Esophagus squamous epithelium (tissue), 5 donors: ENCODE results near the gene INPP4B. TPM values are rescaled to one million over a fixed set of nuclear protein-coding genes. Genes with fewer than 3 reads are reported as not detected.

ENCODE experiments used
- DNase-seq: peaks from one replicate; lab custom pipeline; 2025; lab: John Stamatoyannopoulos, UW
- H3K27ac ChIP-seq, 4 donors: fragments of 200-600 bp; sonication (generic); one replicate each; pipeline ENCODE4 v1.5.1; 2016 to 2019; ENCODE audit warnings: mild to moderate bottlenecking in 1 of 4
- H3K27me3 ChIP-seq, 4 donors: fragments of 200-600 bp; sonication (generic); 1 replicate in 3 of 4; 2 replicates in 1 of 4; pipeline versions ENCODE4 v1.5.1 to v1.6.0; 2017 to 2021; ENCODE audit warnings: antibody characterized with exemption in 1 of 4
- H3K36me3 ChIP-seq, 3 donors: fragments of 200-600 bp; sonication (generic); one replicate each; pipeline ENCODE4 v1.5.1; 2016 to 2019
- H3K4me1 ChIP-seq, 3 donors: fragments of 200-600 bp; sonication (generic); one replicate each; pipeline ENCODE4 v1.5.1; 2017 to 2019
- H3K4me3 ChIP-seq, 4 donors: fragments of 200-600 bp; sonication (generic); 1 replicate in 3 of 4; 2 replicates in 1 of 4; pipeline ENCODE4 v1.5.1; 2016 to 2019; ENCODE audit warnings: mild to moderate bottlenecking in 2 of 4, moderate library complexity in 1 of 4
- H3K9me3 ChIP-seq, 3 donors: fragments of 200-600 bp; sonication (generic); one replicate each; pipeline ENCODE4 v1.5.1; 2016 to 2019
- POLR2A ChIP-seq, 4 donors: fragments of 450-650 bp; IDR thresholded peaks; one replicate each; pipeline ENCODE4 v1.6.1; 2017; ENCODE audit warnings: antibody characterized with exemption in 4 of 4, mild to moderate bottlenecking in 4 of 4, moderate library complexity in 3 of 4
- WGBS, 2 donors: methylation state at CpG; one replicate each; pipeline ENCODE4 v1.1.5; 2018; 5-methylcytosine and 5-hydroxymethylcytosine counted together
- intact Hi-C: fragments of 100-400 bp; cut with DNase I; formaldehyde crosslinking; loops from one replicate; pipeline ENCODE4 v1.15.0; 2022
- total RNA-seq, 4 donors: library from RNA; depleted of rRNA; stranded (reverse); fragments of >200 nt; gene quantifications; one replicate each; pipeline ENCODE4 v1.1.0, GENCODE V29; 2016
- TF ChIP-seq, protein P1 (sequence below), 6 experiments: fragments of 450-650 bp in 4 of 6; fragments of 200-600 bp in 2 of 6; sonication (generic) in 2 of 6; IDR thresholded peaks; one replicate each; pipeline ENCODE4 v1.5.1; 2016 to 2019; ENCODE audit warnings: antibody characterized with exemption in 6 of 6, mild to moderate bottlenecking in 4 of 6, moderate library complexity in 4 of 6
- donor health status: DM: yes; HTN: yes; CAD: no.

Gene INPP4B
- total RNA-seq, 4 donors from 2014 or later, result 14.3 to 49.7 (median 21.3) TPM

DNA sequence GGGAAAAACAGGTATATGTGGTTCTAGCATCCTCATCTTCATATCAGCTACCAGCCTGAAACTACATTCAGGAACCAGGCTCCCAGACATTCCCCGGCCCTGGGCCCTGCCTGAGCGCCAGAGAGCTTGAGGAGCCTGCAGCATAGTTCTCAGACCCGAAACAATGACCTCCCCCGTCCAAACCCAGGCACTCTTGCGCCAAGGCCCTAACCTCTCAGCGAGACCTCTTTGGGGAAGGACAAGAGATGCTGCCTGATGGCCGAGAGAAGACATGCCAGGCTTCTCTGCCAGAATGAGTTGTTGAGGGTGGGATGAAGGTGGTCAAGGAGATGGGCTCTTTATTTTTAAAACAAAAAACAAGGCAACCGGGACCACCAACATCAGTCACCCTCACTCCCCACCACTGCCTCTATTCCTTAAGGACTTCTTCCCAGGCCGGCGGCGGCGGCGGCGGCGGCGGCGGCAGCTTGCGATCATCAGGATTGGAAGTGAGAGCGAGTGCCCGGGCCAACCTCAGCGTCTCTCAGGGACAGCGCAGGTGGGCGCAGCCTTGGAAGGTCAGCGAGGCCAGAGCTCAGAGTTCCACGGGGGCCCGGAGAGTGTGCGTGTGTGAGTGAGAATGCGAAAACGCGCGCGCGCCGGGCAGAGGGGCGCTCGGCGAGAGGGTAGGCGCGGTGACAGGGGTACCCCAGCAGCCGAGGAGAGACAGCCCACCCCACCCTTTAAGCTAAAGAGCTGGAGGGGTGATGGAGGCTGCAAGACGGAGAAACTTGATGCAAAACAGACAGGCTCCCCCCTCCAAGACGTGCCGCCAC is 601 bp downstream of the INPP4B start:
- no peak for DNase-seq
- Histone ChIP-seq H3K27ac (peak overlapping the region; percentile 35 to 81 (median 69)), H3K36me3 (no peaks in the 10 kb centered on the region), H3K9me3 (no peaks in the 10 kb centered on the region), H3K4me1 (peaks cover 5 to 27% (median 15%) of the 10 kb centered on the region in 3 donors), H3K4me3 (peak overlapping the region; percentile 39 to 72 (median 60)), H3K27me3 (peaks cover 0 to 36% (median 0%) of the 10 kb centered on the region in 4 donors)
- intact Hi-C loops, result loop anchor here (10.0 kb wide), 3 partner anchors 491 to 1691 kb away; no protein-coding TSS in a partner anchor
- 6 to 20% methylated on average over 5 to 18 of the region's 43 CpGs for WGBS, 2 donors
- no peak for TF ChIP-seq POLR2A (IDR thresholded peaks at IDR 0.05)
- TF ChIP-seq, protein P1, sequence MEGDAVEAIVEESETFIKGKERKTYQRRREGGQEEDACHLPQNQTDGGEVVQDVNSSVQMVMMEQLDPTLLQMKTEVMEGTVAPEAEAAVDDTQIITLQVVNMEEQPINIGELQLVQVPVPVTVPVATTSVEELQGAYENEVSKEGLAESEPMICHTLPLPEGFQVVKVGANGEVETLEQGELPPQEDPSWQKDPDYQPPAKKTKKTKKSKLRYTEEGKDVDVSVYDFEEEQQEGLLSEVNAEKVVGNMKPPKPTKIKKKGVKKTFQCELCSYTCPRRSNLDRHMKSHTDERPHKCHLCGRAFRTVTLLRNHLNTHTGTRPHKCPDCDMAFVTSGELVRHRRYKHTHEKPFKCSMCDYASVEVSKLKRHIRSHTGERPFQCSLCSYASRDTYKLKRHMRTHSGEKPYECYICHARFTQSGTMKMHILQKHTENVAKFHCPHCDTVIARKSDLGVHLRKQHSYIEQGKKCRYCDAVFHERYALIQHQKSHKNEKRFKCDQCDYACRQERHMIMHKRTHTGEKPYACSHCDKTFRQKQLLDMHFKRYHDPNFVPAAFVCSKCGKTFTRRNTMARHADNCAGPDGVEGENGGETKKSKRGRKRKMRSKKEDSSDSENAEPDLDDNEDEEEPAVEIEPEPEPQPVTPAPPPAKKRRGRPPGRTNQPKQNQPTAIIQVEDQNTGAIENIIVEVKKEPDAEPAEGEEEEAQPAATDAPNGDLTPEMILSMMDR (IDR thresholded peaks at IDR 0.05), result no peak

DNA sequence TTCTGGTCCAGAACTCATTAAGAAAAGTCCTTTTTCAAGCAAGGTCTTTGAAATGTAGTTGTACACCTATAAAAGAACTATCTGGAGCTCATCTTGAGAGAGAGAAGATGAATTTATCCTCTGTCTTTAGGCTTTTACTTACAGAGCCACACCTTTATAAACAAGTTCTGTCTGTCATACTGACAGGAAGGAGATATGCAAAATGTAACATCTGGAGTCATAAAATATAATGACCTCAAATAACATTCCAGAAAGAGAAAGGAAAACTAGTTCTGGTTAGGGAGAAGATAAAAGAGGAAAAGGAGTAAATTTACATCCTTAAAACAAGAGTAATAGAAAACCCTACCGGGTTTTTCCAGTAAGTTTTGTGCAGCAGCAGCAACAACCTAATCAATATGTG is 1.3 kb downstream of the INPP4B start:
- peak overlapping the region in 3 of 4 donors; percentile 9 to 70 (median 68) for H3K27ac ChIP-seq
- no peak for TF ChIP-seq POLR2A (IDR thresholded peaks at IDR 0.05)
- TF ChIP-seq, protein P1 (IDR thresholded peaks at IDR 0.05), result no peak
- intact Hi-C loops, result loop anchor here (10.0 kb wide), 3 partner anchors 490 to 1690 kb away; no protein-coding TSS in a partner anchor
- no peaks in the 10 kb centered on the region for H3K9me3 ChIP-seq
- H3K4me1 ChIP-seq, result peaks cover 5 to 27% (median 15%) of the 10 kb centered on the region in 3 donors
- no peak for DNase-seq
- H3K4me3 ChIP-seq, result peak overlapping the region in 3 of 4 donors; percentile 60 to 72 (median 61)
- H3K36me3 ChIP-seq, result no peaks in the 10 kb centered on the region
- H3K27me3 ChIP-seq, result peaks cover 0 to 36% (median 0%) of the 10 kb centered on the region in 4 donors
- WGBS, 2 donors, result 42 to 69% methylated on average over 1 of the region's 1 CpG

DNA sequence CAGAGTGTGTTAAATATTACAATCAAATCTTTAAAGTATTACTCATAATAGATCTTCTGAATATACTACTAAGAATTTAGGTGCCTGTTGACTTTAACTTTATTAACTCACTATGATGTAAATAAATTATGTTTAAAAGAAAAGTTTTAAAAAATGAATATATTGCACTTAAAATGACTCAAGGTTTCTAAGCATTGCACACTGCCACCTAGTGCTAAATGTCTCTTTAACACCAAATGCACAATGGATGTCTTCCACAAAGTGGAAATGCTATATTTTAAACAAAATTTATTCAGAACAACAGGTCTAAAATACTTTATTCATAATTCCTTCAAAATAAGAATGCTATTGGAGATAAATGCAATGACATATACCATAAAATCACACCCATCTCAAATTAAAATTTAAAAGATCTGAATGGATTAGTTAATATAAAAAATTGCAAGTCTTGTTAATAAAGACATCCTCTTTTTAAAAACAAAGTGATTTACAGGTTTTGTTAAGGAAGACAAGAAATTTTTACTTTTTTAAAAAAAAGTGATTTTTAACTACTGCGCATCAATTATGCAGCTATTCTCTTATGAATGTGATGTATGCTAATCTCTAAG is 5.5 kb downstream of the INPP4B start:
- Histone ChIP-seq H3K27ac (no peak overlapping the region), H3K4me1 (peaks cover 0 to 8% (median 2%) of the 10 kb centered on the region in 3 donors), H3K4me3 (no peak overlapping the region), H3K9me3 (no peaks in the 10 kb centered on the region), H3K36me3 (no peaks in the 10 kb centered on the region), H3K27me3 (peaks cover 0 to 17% (median 0%) of the 10 kb centered on the region in 4 donors)
- intact Hi-C loops, result loop anchor here (10.0 kb wide), 3 partner anchors 486 to 1686 kb away; no protein-coding TSS in a partner anchor
- WGBS, 2 donors, result 90 to 94% methylated on average over 1 of the region's 1 CpG
- no peak for DNase-seq
- TF ChIP-seq, protein P1 (IDR thresholded peaks at IDR 0.05), result peak in 5 of 6 experiments; percentile 27 to 66 (median 50)
- no peak for TF ChIP-seq POLR2A (IDR thresholded peaks at IDR 0.05)

DNA sequence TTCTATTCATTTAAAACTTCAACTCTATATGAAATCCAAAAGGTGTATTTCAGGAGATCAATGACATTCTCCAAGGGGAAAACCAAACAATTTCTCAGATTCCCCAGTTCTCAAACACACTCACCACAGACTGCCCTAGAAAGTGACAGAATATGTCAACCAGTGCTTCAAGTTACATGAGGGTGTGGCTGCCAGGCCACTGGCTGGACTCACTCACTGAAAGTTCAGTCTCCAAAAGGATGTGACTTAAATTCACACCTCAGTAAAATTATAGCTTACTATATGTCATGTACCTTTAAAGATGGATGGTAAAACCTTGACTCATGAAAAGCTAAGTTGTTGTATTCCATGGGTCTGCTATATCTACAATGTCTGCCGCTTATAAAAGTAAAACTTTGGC is 7.3 kb downstream of the INPP4B start:
- no peak for DNase-seq
- no peaks in the 10 kb centered on the region for H3K27me3 ChIP-seq
- H3K36me3 ChIP-seq, result no peaks in the 10 kb centered on the region
- H3K4me3 ChIP-seq, result no peak overlapping the region
- intact Hi-C loops, result no loop called here
- H3K27ac ChIP-seq, result no peak overlapping the region
- H3K9me3 ChIP-seq, result no peaks in the 10 kb centered on the region
- 89 to 93% methylated on average over 1 of the region's 1 CpG for WGBS, 2 donors
- no peaks in the 10 kb centered on the region for H3K4me1 ChIP-seq
- TF ChIP-seq, protein P1 (IDR thresholded peaks at IDR 0.05), result no peak
- TF ChIP-seq POLR2A (IDR thresholded peaks at IDR 0.05), result no peak

DNA sequence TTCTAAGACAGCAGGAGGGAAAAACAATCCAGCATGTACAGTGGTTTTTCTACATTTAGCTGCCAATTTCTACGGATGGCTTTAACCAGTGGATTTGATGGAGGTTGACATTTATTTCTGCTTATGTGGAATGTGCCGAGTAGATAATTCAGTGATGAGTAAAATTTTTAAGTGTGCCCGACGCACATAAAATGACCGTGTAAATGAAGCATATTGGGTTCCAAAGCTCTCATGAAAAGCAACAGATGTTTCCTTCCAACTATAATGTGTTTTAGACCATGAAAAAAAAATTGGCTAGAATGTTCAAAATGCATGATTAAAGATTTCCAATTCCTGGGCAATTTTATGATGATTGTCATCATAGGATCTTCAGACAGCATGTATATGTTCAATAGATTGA is 14.1 kb downstream of the INPP4B start:
- WGBS, 2 donors, result 59 to 77% methylated on average over 5 of the region's 5 CpGs
- TF ChIP-seq, protein P1 (IDR thresholded peaks at IDR 0.05), result no peak
- TF ChIP-seq POLR2A (IDR thresholded peaks at IDR 0.05), result no peak
- Histone ChIP-seq H3K4me1 (no peaks in the 10 kb centered on the region), H3K27ac (no peak overlapping the region), H3K36me3 (no peaks in the 10 kb centered on the region), H3K27me3 (no peaks in the 10 kb centered on the region), H3K9me3 (no peaks in the 10 kb centered on the region), H3K4me3 (no peak overlapping the region)
- intact Hi-C loops, result no loop called here
- no peak for DNase-seq
